Mucosa of stomach (tissue), 1 donor: ENCODE results near the gene C16orf92.

Experiments
- H3K27me3 ChIP-seq: one replicate; pipeline ENCODE4 v1.7.0; 2013; ENCODE audit warnings: mild to moderate bottlenecking, low read length; ENCODE audit not compliant: control insufficient read depth, insufficient read depth
- H3K36me3 ChIP-seq: one replicate; pipeline ENCODE4 v1.7.0; 2013; ENCODE audit warnings: low read length; ENCODE audit not compliant: control insufficient read depth, insufficient read depth
- H3K4me1 ChIP-seq: one replicate; pipeline ENCODE4 v1.7.0; 2013; ENCODE audit warnings: mild to moderate bottlenecking, low read length; ENCODE audit not compliant: control insufficient read depth, insufficient read depth
- H3K4me3 ChIP-seq: one replicate; pipeline ENCODE4 v1.7.0; 2013; ENCODE audit warnings: low read length
- H3K9ac ChIP-seq: one replicate; pipeline ENCODE4 v1.7.0; 2013; ENCODE audit warnings: mild to moderate bottlenecking, low read length, moderate library complexity
- H3K9me3 ChIP-seq: one replicate; pipeline ENCODE4 v1.7.0; 2013; ENCODE audit warnings: mild to moderate bottlenecking, low read length, moderate library complexity; ENCODE audit not compliant: control insufficient read depth
- donor health status: Pancreatic carcinoma.

The C16orf92 gene

DNA sequence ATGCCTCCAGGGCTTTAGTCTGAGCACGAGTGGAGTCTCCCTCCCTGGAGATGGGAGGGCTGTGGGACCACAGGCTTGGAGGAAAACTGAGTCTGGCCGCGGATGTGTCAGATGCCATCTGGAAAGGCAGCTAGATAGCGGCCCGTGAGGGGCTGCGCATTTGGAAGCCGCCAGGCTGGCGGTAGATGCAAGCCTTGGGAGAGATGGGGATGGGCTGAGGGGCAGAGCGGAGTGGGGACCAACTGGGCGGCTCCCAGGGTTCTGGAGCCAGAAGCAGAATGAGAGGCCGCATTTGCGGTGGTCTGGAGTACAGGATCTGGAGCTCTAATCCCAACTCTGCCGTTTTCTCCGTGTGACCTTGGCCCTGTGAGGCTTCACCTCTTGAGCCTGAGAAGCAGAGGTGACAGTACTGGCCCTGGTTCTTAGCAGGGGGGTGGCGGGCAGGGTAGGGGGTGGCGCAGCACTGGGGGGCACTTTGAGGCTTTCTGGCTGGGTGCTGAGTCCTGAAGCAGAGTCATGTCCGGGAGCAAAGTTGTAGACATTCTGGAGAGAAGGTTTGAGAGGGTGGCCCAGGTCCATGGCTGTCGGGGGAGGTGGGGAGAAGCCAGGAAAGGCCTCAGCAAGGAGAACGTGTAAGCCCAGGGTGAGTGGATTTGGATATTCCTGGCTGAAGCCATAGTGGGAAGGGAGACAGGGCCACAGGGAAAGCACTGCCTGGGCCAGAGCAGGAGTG, 20.2 kb upstream of the C16orf92 start:
- Histone ChIP-seq H3K9ac (no peak overlapping the region), H3K4me3 (no peak overlapping the region), H3K36me3 (no peaks in the 10 kb centered on the region), H3K27me3 (peaks cover 4% of the 10 kb centered on the region), H3K4me1 (peaks cover 3% of the 10 kb centered on the region), H3K9me3 (no peaks in the 10 kb centered on the region)

DNA sequence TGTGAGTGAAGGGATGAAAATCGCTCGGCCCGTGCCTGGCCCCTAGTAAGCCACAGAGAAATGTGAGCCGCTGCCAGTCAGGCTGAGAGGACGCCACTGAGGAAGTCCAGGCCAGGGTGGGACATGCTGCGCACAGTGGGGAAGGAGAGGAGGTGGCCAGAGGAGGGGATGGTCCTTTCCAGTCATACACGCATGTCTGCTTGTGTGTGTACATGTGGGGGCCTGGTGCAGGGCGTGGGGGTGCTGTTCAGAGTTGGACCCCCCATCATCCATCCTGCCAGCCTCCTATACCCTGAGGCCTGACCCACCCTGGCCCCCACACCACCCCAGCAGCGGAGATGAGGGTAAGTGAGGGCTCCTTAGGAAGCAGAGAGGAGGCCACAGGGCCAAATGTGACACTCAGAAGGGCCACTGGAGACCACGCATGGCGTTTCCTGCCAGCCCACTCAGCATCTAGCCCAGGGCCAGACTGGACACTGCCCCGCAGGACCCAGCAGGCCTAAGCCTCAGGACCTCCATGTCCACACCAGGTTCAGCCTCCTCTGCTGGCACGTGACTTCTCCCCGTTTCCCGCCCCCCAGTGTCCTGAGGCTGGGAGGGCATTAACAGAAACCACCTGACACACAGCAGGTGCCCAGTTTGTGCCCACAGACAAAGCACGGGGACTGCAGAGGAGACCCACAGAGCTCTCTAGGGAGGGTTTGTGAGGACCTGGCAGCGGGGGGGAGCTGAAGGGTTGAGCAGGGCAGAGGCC, 19.2 kb upstream of the C16orf92 start:
- Histone ChIP-seq H3K9me3 (no peaks in the 10 kb centered on the region), H3K4me3 (no peak overlapping the region), H3K36me3 (no peaks in the 10 kb centered on the region), H3K4me1 (peaks cover 3% of the 10 kb centered on the region), H3K27me3 (peaks cover 13% of the 10 kb centered on the region), H3K9ac (no peak overlapping the region)

DNA sequence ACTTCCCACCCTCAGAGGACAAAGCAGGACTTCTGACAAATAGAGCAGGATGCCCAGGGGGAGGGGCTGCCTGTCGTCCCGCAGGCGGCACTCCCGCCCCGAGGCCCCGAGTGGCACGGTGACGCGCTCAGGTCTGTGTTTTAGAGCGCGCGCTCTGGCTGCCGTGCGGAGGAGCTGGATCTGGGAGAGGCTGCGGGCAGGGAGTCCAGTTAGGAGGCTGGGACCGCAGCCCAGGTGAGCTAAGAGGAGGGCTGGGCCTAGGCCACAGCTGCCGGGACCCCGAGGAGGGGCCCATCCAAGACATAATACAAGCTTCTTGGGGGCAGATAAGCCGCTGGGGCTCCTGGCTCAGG, 18.6 kb upstream of the C16orf92 start:
- Histone ChIP-seq H3K4me1 (peaks cover 3% of the 10 kb centered on the region), H3K27me3 (peaks cover 18% of the 10 kb centered on the region), H3K36me3 (no peaks in the 10 kb centered on the region), H3K9me3 (no peaks in the 10 kb centered on the region), H3K9ac (no peak overlapping the region), H3K4me3 (no peak overlapping the region)

DNA sequence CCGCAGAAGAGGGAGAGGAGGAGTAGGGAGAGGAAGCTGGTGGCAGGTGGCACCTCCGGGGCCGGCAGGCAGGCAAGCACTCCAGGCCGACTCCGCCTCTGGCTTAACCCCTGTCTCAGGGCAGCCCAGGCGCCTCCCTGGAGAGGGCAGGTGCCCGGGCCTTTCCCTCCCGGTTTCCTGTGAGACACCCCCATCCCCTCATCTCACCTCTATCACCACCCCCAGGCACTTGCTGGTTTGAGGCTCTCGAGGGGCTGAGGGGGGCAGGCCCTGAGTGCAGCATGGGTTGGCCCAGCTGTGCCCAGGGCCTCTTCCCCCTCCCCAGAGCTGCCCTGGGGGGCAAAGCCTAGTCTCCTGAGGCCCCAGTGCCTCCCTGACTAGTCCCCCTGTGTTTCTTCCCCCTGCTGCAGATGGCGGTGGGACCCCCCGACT, 18.2 kb upstream of the C16orf92 start:
- no peaks in the 10 kb centered on the region for H3K36me3 ChIP-seq
- H3K4me3 ChIP-seq, result no peak overlapping the region
- H3K9ac ChIP-seq, result no peak overlapping the region
- H3K27me3 ChIP-seq, result peaks cover 23% of the 10 kb centered on the region
- H3K4me1 ChIP-seq, result peaks cover 3% of the 10 kb centered on the region
- H3K9me3 ChIP-seq, result no peaks in the 10 kb centered on the region

DNA sequence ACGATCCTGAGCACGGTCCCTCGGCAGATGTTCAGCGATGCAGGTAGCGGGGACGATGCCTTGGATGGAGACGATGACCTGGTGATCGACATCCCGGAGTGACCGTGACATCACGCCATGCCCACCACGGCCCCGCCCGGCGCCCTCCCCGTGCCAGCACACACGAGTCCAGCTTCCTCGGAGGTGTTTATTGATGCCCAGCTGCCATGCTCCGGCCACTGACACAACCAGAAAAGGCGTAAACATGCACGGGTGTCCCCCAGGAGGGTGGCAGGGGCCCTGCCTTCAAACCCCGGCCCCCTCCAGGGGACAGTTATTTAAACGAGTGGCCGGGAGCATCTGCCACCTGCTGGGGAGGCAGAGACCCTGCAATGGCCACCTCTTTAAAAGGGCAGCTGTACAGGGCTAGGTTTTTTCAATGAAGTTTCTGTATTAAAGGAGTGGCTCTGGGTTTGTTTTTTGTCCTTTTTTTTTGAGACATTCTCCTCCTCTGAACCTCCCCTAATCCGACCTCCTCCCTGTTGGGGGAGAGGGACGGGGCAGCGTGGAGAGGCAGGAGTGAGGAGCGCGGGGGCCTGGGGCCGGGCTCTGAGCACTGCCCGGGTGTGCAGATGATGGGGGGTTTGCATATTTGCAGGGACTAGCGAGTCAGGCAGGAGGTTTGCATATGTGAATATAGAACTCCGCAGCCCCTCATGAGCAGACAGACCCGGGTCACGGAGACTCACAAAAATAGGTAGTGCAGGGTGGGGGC, 17.5 kb upstream of the C16orf92 start:
- Histone ChIP-seq H3K9ac (no peak overlapping the region), H3K4me1 (peaks cover 8% of the 10 kb centered on the region), H3K36me3 (no peaks in the 10 kb centered on the region), H3K9me3 (no peaks in the 10 kb centered on the region), H3K4me3 (no peak overlapping the region), H3K27me3 (peaks cover 30% of the 10 kb centered on the region)

DNA sequence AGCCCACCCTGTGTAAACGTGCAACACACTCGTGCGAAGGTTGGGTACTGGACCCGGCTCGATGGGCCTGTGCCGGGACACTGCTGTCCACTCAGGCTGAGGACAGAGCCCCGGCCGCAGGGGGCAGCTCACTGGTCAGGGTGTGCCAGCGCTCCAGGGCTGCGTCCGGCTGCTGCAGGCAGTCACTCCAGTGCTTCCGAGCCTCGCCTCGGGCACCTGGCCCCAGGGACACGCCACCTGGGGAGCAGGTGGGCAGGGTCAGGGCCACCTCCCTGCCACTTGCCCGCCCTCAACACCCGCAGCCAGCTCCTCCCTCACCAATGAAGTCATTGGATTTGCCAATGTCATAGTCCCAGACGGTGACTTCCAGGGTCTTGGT, 16.9 kb upstream of the C16orf92 start:
- peaks cover 32% of the 10 kb centered on the region for H3K27me3 ChIP-seq
- H3K4me3 ChIP-seq, result no peak overlapping the region
- peaks cover 9% of the 10 kb centered on the region for H3K4me1 ChIP-seq
- H3K36me3 ChIP-seq, result no peaks in the 10 kb centered on the region
- no peak overlapping the region for H3K9ac ChIP-seq
- no peaks in the 10 kb centered on the region for H3K9me3 ChIP-seq

DNA sequence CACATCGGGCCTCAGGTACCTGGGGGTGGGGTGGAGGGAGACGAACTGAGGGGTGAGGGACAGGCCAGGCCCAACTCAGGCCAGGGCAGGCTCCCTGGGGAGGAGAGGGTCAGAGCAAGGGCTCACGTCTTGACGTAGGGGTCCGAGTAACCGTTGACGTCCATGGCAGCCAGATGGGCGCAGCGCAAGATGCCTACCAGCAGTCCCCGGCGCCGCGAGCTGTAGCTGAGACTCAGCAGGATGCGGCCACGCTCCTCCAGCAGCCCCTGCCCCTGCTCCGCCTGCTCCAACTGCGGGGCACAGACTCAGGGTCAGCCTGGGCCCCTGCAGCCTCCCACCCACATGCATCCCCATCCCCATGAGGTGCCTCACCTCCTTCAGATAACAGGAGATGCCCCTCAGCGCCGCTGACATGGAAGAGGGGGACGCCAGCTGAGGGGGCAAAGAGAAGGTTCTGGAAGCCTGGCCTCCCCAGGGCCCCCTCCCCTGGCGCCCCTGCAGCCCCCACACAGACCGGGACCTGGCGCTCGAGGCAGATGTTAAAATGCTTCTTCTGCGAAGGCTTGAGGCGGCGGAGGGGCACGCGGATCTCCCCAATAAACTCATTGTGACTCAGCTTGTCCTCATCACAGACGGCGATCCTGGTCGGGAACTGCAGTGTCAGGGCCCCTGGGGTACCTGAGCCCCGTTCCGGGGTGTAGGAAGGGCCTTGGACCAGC, 16.2 kb upstream of the C16orf92 start:
- Histone ChIP-seq H3K27me3 (peaks cover 37% of the 10 kb centered on the region), H3K4me1 (peaks cover 12% of the 10 kb centered on the region), H3K9me3 (no peaks in the 10 kb centered on the region), H3K4me3 (no peak overlapping the region), H3K36me3 (no peaks in the 10 kb centered on the region), H3K9ac (no peak overlapping the region)

DNA sequence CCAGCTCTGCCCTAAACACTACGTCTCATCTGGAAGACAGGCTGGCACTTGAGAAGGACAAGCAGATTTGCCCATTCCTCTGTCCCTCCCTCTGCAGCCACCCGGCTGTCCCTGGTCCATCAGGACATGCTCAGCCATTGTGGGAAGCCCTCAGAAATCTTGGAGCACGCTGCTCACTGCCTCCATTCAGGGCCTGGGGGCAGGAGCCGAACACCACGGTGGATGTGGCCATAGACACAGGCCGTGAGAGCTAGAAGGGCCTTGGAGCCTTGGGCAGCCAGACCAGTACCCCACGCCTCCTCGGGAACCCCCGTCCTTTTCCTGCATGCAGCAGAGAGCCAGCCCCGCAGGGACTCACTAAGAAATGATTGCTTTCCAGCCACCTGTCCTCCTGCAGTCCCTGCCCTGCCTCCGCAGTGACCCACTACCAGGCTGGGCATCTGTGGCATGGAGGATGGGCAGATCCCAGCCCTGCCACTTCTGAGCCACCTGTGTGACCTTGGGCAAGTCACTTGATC, 15.6 kb upstream of the C16orf92 start:
- no peak overlapping the region for H3K4me3 ChIP-seq
- peaks cover 42% of the 10 kb centered on the region for H3K27me3 ChIP-seq
- no peak overlapping the region for H3K9ac ChIP-seq
- H3K36me3 ChIP-seq, result no peaks in the 10 kb centered on the region
- peaks cover 14% of the 10 kb centered on the region for H3K4me1 ChIP-seq
- no peaks in the 10 kb centered on the region for H3K9me3 ChIP-seq

DNA sequence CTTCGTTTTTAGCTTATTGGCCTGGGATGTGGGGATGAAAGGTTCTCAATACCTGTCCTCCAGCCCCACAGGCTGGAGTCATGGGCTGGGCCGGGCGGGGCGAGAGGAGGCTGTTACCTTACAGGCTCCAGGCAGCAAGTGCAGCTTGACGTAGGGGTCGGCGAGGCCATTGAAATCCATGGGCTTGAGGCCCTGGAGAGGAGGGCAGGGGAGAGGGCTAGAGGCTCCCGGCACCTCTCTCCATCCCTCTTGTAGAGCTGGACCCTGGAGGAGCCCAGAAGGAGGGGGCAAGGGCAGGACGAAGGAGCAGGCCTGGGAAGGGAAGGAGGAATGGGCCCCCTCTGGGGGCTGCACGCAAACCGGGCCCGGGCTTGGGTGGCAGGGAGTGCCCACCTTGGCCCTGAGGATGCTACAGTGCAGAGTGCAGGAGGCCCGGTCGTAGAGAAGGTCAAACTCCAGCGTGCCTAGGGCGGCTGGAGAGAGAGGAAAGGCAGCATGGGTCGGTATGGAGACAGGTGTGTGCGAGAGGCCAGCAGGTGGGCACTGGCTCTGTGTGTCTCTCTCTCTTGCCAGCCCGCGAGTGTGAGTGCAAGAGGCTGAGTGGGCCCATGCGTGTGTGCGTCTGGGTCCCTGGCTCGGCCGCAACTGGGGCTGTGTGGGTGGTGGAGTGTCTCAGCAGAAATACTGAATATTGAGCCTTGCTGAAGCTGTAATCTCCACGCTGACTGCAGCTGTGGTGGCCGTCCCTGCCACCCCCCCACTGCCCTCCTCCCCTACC, 13.7 kb upstream of the C16orf92 start:
- H3K9ac ChIP-seq, result no peak overlapping the region
- no peak overlapping the region for H3K4me3 ChIP-seq
- peaks cover 42% of the 10 kb centered on the region for H3K27me3 ChIP-seq

DNA sequence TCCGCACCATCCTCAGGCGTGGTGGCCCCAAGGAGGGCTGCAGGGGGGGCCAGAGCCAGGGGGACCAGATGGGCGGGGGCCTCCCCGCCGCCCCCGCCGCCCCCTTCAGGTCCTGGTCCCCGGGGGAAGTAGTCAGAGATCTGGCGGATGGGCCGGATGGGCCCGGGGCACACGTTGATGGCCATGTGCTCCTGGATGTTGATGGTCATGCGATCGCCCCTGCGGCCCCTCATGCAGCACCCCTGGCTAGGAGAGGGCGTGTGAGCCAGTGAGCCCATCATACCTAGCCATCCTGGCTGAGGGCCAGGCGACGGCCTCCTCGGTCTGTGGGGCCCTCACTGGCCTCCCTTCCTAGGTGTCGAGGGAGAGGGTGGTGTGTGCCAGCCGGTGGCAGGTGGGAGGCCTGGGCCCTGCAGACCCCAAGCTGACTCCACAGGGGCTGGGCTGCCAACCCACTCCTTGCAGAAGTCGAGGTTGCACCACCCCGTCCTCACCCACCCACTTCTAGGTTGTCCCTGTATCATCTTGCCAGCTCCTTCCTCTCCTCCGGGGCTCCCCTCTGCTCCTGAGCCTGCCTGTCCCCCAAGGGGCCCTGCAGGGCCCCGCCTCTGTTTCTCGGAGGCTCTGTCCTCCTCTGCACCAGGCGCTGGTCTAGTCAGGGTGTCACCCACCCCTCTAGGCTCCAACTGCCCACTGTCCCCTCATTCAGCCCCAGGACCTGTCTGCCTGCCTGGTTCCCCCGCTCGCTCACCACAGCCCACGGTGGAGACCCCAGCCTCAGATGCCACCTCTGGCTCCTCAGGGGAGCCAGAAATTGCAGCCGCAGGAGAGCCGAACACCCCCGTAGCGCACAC, 12.8 kb upstream of the C16orf92 start:
- no peak overlapping the region for H3K4me3 ChIP-seq
- no peaks in the 10 kb centered on the region for H3K9me3 ChIP-seq
- H3K9ac ChIP-seq, result no peak overlapping the region
- H3K36me3 ChIP-seq, result no peaks in the 10 kb centered on the region
- peaks cover 42% of the 10 kb centered on the region for H3K27me3 ChIP-seq
- H3K4me1 ChIP-seq, result peaks cover 13% of the 10 kb centered on the region

More for the DNA sequence above, 13.7 kb upstream of the C16orf92 start:
- no peaks in the 10 kb centered on the region for H3K9me3 ChIP-seq
- H3K4me1 ChIP-seq, result peaks cover 14% of the 10 kb centered on the region
- H3K36me3 ChIP-seq, result no peaks in the 10 kb centered on the region
